ENCODE data around the gene STRAP. TPM values are rescaled to one million over a fixed set of nuclear protein-coding genes. Genes with fewer than 3 reads are reported as not detected.

The STRAP gene
- total RNA-seq, 1 experiment from 2014 or later, result 205 TPM

GRCh38 chr12:15936751-15937150 is 54.6 kb downstream of the STRAP start:
- Histone ChIP-seq H3K27me3 (ENCODE audit: insufficient read depth, low read depth) (no peaks in the 10 kb centered on the region), H3K4me3 (no peak overlapping the region), H3K4me1 (replicated peaks; ENCODE audit: insufficient read depth) (no peaks in the 10 kb centered on the region), H3K79me2 (ENCODE audit: low read depth) (no peaks in the 10 kb centered on the region; the same call in 1 of the 2 replicates), H3F3A (ENCODE audit: insufficient read depth, low read depth) (no peaks in the 10 kb centered on the region), H4K20me1 (ENCODE audit: insufficient read depth) (no peaks in the 10 kb centered on the region), H3K9me2 (ENCODE audit: insufficient read depth) (no peaks in the 10 kb centered on the region), H3K36me3 (ENCODE audit: low read depth) (no peaks in the 10 kb centered on the region), H3K27ac (no peak overlapping the region), H3K9me3 (ENCODE audit: insufficient read depth, low read depth) (no peaks in the 10 kb centered on the region), H3K4me2 (no peak overlapping the region), H2AFZ (no peak overlapping the region)
- no peak for DNase-seq
- ChIA-PET POLR2A (ENCODE audit: unreplicated experiment) (no interaction called here), CTCF (no interaction called here)
- BruUV-seq (replicated peaks), result no TSS peak
- TF ChIP-seq EZH2 (IDR thresholded peaks at IDR 0.05; ENCODE audit: low read depth) (no peak), CTCF (conservative IDR thresholded peaks at IDR 0.05) (no peak)
- intact Hi-C loops (cut with micrococcal nuclease; ENCODE audit: unreplicated experiment), result no loop called here

- Histone ChIP-seq H3K9me3 (ENCODE audit: insufficient read depth, low read depth) (no peaks in the 10 kb centered on the region), H3K9me2 (ENCODE audit: insufficient read depth) (no peaks in the 10 kb centered on the region), H3K36me3 (ENCODE audit: low read depth) (no peaks in the 10 kb centered on the region), H3K4me2 (no peak overlapping the region), H3F3A (ENCODE audit: insufficient read depth, low read depth) (no peaks in the 10 kb centered on the region), H4K20me1 (ENCODE audit: insufficient read depth) (no peaks in the 10 kb centered on the region), H3K27ac (no peak overlapping the region), H3K4me3 (no peak overlapping the region), H3K4me1 (replicated peaks; ENCODE audit: insufficient read depth) (no peaks in the 10 kb centered on the region), H3K27me3 (ENCODE audit: insufficient read depth, low read depth) (no peaks in the 10 kb centered on the region), H2AFZ (no peak overlapping the region), H3K79me2 (ENCODE audit: low read depth) (no peaks in the 10 kb centered on the region; the same call in 1 of the 2 replicates)
- BruUV-seq (replicated peaks), result no TSS peak
- POLR2A ChIA-PET (ENCODE audit: unreplicated experiment), result no interaction called here
- no peak for DNase-seq
- intact Hi-C loops (cut with micrococcal nuclease; ENCODE audit: unreplicated experiment), result no loop called here
- CTCF ChIA-PET, result no interaction called here
- TF ChIP-seq CTCF (conservative IDR thresholded peaks at IDR 0.05) (no peak), EZH2 (IDR thresholded peaks at IDR 0.05; ENCODE audit: low read depth) (no peak)
These were observed 55.7 kb downstream of the STRAP start for GRCh38 chr12:15937902-15938301.

GRCh38 chr12:15939111-15939510 is 56.9 kb downstream of the STRAP start:
- Histone ChIP-seq H2AFZ (no peak overlapping the region), H4K20me1 (ENCODE audit: insufficient read depth) (no peaks in the 10 kb centered on the region), H3K9me2 (ENCODE audit: insufficient read depth) (no peaks in the 10 kb centered on the region), H3K4me1 (replicated peaks; ENCODE audit: insufficient read depth) (no peaks in the 10 kb centered on the region), H3K4me2 (no peak overlapping the region), H3F3A (ENCODE audit: insufficient read depth, low read depth) (no peaks in the 10 kb centered on the region), H3K27ac (no peak overlapping the region), H3K27me3 (ENCODE audit: insufficient read depth, low read depth) (no peaks in the 10 kb centered on the region), H3K79me2 (ENCODE audit: low read depth) (no peaks in the 10 kb centered on the region; the same call in 1 of the 2 replicates), H3K4me3 (no peak overlapping the region), H3K36me3 (ENCODE audit: low read depth) (no peaks in the 10 kb centered on the region), H3K9me3 (ENCODE audit: insufficient read depth, low read depth) (no peaks in the 10 kb centered on the region)
- TF ChIP-seq CTCF (conservative IDR thresholded peaks at IDR 0.05) (no peak), EZH2 (IDR thresholded peaks at IDR 0.05; ENCODE audit: low read depth) (no peak)
- no TSS peak for BruUV-seq (replicated peaks)
- no peak for DNase-seq
- ChIA-PET CTCF (no interaction called here), POLR2A (ENCODE audit: unreplicated experiment) (no interaction called here)
- intact Hi-C loops (cut with micrococcal nuclease; ENCODE audit: unreplicated experiment), result no loop called here
